ENCODE results near the gene GTF2A1L.
"Not testable (repeated sequence)": the region's sequence is repeated elsewhere in the genome, so short reads cannot be mapped to it uniquely, and the experiment has no call there.

DNA sequence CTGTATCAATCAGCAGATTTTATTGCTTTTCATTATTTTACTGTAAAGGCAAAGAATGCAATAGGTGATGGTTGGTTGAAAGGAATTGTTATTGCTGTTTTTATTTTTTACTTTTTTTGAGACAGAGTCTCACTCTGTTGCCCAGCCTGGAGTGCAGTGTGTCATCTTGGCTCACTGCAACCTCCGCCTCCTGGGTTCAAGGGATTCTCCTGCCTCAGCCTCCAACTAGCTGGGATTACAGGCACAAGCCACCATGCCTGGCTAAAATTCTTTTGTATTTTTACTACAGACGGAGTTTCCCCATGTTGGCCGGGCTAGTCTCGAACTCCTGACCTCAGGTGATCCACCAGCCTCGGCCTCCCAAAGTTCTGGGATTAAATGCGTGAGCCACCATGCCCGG is 20.9 kb upstream of the GTF2A1L start:
- not testable (repeated sequence) for TF ChIP-seq CTCF (IDR thresholded peaks at IDR 0.05; ENCODE audit: insufficient read depth, low read depth, low read length); EZH2 (IDR thresholded peaks at IDR 0.05; ENCODE audit: insufficient read depth, low read length)
